ENCODE data around the gene TAF4B. TPM values are rescaled to one million over a fixed set of nuclear protein-coding genes. Genes with fewer than 3 reads are reported as not detected.

TAF4B gene
- total and polyA plus RNA-seq, 12 donors: 2.2 to 15.7 (median 5.6) TPM

DNA sequence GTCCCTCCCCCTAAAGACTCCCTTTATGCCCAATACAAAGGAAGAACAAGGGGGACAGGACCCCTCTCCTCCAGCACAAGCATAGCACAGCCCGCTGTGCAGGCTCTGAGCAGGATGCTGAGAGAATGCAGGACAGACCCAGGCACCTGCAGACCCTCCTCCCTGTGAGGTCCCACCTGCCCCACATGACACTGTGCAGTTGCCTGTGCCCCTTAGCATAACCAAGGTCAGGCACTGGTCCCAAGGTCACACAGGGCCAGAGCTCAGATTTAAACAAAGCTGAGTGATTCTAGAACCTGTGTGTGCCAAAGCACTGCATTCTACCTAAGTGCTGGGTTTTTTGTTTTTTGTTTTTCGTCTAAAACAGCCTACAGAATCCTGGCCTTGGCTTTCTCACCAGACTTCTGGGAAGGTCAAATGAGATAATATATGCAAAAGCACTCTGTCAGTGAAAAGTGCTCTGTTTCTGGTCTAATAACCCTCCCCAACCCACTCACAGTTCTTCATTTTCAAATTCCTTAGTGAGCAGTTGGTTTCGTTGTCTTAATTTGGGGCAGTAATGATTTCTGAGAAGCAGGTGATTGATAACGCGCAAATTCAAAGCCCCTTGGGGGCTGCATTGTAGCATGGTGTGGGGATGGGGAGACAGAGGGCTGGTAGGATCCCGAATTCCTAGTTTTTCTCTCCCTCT lies 196.4 kb downstream of the TAF4B start:
- no peak for TF ChIP-seq POLR2A (IDR thresholded peaks at IDR 0.05)
- TF ChIP-seq, protein P1, sequence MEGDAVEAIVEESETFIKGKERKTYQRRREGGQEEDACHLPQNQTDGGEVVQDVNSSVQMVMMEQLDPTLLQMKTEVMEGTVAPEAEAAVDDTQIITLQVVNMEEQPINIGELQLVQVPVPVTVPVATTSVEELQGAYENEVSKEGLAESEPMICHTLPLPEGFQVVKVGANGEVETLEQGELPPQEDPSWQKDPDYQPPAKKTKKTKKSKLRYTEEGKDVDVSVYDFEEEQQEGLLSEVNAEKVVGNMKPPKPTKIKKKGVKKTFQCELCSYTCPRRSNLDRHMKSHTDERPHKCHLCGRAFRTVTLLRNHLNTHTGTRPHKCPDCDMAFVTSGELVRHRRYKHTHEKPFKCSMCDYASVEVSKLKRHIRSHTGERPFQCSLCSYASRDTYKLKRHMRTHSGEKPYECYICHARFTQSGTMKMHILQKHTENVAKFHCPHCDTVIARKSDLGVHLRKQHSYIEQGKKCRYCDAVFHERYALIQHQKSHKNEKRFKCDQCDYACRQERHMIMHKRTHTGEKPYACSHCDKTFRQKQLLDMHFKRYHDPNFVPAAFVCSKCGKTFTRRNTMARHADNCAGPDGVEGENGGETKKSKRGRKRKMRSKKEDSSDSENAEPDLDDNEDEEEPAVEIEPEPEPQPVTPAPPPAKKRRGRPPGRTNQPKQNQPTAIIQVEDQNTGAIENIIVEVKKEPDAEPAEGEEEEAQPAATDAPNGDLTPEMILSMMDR (IDR thresholded peaks at IDR 0.05): no peak
- peaks cover 0 to 5% of the 10 kb centered on the region in 2 donors for H3K4me1 ChIP-seq (replicated peaks in 1 of 2)
- DNase-seq: no peak
- no peak overlapping the region for H3K27ac ChIP-seq
- WGBS, 4 donors: 72 to 86% (median 83%) methylated on average over 5 to 6 of the region's 6 CpGs
- no peak overlapping the region for H3K4me3 ChIP-seq
- H3K36me3 ChIP-seq (replicated peaks in 1 of 2): no peaks in the 10 kb centered on the region
- intact Hi-C loops (cut with DNase I): no loop called here
- H3K27me3 ChIP-seq: no peaks in the 10 kb centered on the region
- no peaks in the 10 kb centered on the region for H3K9me3 ChIP-seq (replicated peaks in 1 of 3)

GRCh38 chr18:26424428-26425147 lies 198.3 kb downstream of the TAF4B start:
- WGBS, 4 donors: 92 to 100% (median 95%) methylated on average over 2 to 4 of the region's 4 CpGs
- H3K4me3 ChIP-seq: no peak overlapping the region
- H3K27ac ChIP-seq: no peak overlapping the region
- H3K9me3 ChIP-seq (replicated peaks in 1 of 3): no peaks in the 10 kb centered on the region
- H3K4me1 ChIP-seq (replicated peaks in 1 of 2): peaks cover 5 to 9% of the 10 kb centered on the region in 2 donors
- H3K27me3 ChIP-seq: no peaks in the 10 kb centered on the region
- intact Hi-C loops (cut with DNase I): no loop called here
- TF ChIP-seq, protein P1 (IDR thresholded peaks at IDR 0.05): no peak
- no peak for TF ChIP-seq POLR2A (IDR thresholded peaks at IDR 0.05)
- DNase-seq: peak in 2 of 7 donors; percentile 2 to 40
- no peaks in the 10 kb centered on the region for H3K36me3 ChIP-seq (replicated peaks in 1 of 2)

DNA sequence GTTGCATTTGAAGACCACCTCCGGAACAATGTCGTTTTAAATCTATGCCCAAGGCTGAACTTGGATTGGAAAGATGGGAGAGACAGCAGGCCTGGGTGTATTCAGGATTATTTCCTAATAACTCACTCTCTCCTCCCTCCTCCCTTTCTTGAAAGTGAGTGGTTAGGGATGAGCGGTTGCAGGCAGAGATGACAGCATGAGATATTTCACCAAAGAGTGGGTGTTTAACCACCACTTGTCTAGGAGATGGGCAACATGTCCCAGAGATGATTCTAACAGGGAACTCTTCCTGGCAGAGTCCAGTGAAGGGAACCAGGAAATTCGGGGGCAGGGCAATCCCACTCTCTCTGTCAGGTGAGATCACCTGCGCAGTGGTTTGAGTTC lies 198.9 kb downstream of the TAF4B start:
- no peak overlapping the region for H3K4me3 ChIP-seq
- H3K27ac ChIP-seq: no peak overlapping the region
- no peaks in the 10 kb centered on the region for H3K9me3 ChIP-seq (replicated peaks in 1 of 3)
- no peaks in the 10 kb centered on the region for H3K27me3 ChIP-seq
- TF ChIP-seq, protein P1 (IDR thresholded peaks at IDR 0.05): no peak
- no peak for TF ChIP-seq POLR2A (IDR thresholded peaks at IDR 0.05)
- H3K36me3 ChIP-seq (replicated peaks in 1 of 2): no peaks in the 10 kb centered on the region
- H3K4me1 ChIP-seq (replicated peaks in 1 of 2): peaks cover 5 to 14% of the 10 kb centered on the region in 2 donors
- DNase-seq: peak in 2 of 7 donors; percentile 6 to 18
- intact Hi-C loops (cut with DNase I): no loop called here
- WGBS, 4 donors: 77 to 91% (median 83%) methylated on average over 5 of the region's 5 CpGs

DNA sequence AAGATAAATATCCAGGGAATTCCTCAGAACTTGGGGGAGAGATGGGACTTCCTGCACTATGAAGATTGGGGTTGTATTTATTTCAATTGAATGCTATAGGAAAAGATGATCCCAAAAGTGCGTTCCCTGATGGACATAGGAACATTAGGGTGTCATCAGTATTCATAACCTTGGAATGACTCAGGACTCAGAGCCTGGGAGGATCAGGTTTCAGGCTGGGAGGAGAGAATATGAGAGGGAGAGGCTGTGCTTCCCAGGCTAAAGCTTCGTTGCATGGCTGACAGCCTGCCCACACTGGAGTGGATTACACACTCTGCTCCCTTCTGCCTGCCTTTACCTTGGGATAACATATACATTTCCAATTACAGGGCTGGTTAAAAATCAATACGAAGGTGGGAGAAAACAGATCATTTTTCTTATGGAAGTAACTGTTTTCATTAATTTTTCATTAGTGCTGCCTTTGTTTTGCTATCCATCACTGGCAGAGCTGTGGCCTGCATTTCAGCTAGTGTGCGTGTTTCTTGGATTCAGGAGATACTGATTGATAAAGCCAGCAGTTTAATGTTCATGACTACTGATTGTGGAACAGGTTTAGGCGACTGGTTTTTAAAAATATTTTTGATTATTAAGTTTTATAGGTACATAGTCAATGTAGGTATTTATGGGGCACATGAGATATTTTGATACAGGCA lies 203.4 kb downstream of the TAF4B start:
- H3K4me3 ChIP-seq: no peak overlapping the region
- WGBS, 4 donors: 23 to 36% (median 30%) methylated on average over 4 to 5 of the region's 5 CpGs
- no peaks in the 10 kb centered on the region for H3K27me3 ChIP-seq
- TF ChIP-seq POLR2A (IDR thresholded peaks at IDR 0.05): peak in 1 of 2 donors; percentile 49
- TF ChIP-seq, protein P1 (IDR thresholded peaks at IDR 0.05): no peak
- H3K36me3 ChIP-seq (replicated peaks in 1 of 2): no peaks in the 10 kb centered on the region
- no peaks in the 10 kb centered on the region for H3K9me3 ChIP-seq (replicated peaks in 1 of 3)
- DNase-seq: peak; percentile 56 to 80 (median 72)
- intact Hi-C loops (cut with DNase I): no loop called here
- H3K27ac ChIP-seq: peak overlapping the region in 1 of 5 donors; percentile 22
- peaks cover 5 to 9% of the 10 kb centered on the region in 2 donors for H3K4me1 ChIP-seq (replicated peaks in 1 of 2)
